GM12874 (cell line): Measurements from ENCODE around the gene SLC38A10.

ENCODE experiments used
- CTCF ChIP-seq: IDR thresholded peaks from 2 replicates; pipeline ENCODE4 v1.5.1; 2011; ENCODE audit warnings: low read depth, mild to moderate bottlenecking, control low read depth, low read length, moderate library complexity; ENCODE audit not compliant: insufficient read depth

SLC38A10 gene

GRCh38 chr17:81236784-81237183 lies 58.3 kb downstream of the SLC38A10 start:
- TF ChIP-seq CTCF, result no peak

- TF ChIP-seq CTCF, result no peak
Observed at GRCh38 chr17:81235822-81236740, 59.0 kb downstream of the SLC38A10 start.

GRCh38 chr17:81234940-81235821 lies 59.9 kb downstream of the SLC38A10 start:
- no peak for TF ChIP-seq CTCF

GRCh38 chr17:81234506-81234855 lies 60.6 kb downstream of the SLC38A10 start:
- TF ChIP-seq CTCF, result no peak

- TF ChIP-seq CTCF, result no peak
Observed at GRCh38 chr17:81233811-81234505, 61.1 kb downstream of the SLC38A10 start.

- TF ChIP-seq CTCF, result no peak
Observed at GRCh38 chr17:81233316-81233715, 61.8 kb downstream of the SLC38A10 start.
